Breast epithelium (tissue), 4 donors: ENCODE results near the gene TRERF1. TPM values are rescaled to one million over a fixed set of nuclear protein-coding genes. Genes with fewer than 3 reads are reported as not detected.

ENCODE experiments used
- DNase-seq, 2 donors: peaks; one replicate each; pipeline ENCODE4 v3.0.0-alpha.2; 2019; ENCODE audit warnings: low spot score in 2 of 2
- H3K27ac ChIP-seq, 2 donors: fragments of 200-600 bp; sonication (generic) in 1 of 2; one replicate each; pipeline ENCODE4 v1.5.1; 2016 to 2019; ENCODE audit warnings: mild to moderate bottlenecking in 1 of 2
- H3K27me3 ChIP-seq, 2 donors: fragments of 200-600 bp; sonication (generic) in 1 of 2; one replicate each; pipeline versions ENCODE4 v1.5.1 to v1.6.0; 2017 to 2019; ENCODE audit warnings: control low read depth in 1 of 2, mild to moderate bottlenecking in 1 of 2
- H3K36me3 ChIP-seq: fragments of 200-600 bp; one replicate; pipeline ENCODE4 v1.5.1; 2019
- H3K4me1 ChIP-seq, 2 donors: fragments of 200-600 bp; sonication (generic); one replicate each; pipeline ENCODE4 v1.5.1; 2016 to 2019; ENCODE audit warnings: control low read depth in 1 of 2
- H3K4me3 ChIP-seq, 3 donors: fragments of 200-600 bp; sonication (generic); 1 replicate in 2 of 3; 2 replicates in 1 of 3; pipeline ENCODE4 v1.5.1; 2016 to 2019; ENCODE audit warnings: mild to moderate bottlenecking in 3 of 3, moderate library complexity in 2 of 3
- H3K9me3 ChIP-seq, 2 donors: fragments of 200-600 bp; sonication (generic) in 1 of 2; one replicate each; pipeline ENCODE4 v1.5.1; 2016 to 2019; ENCODE audit warnings: control low read depth in 1 of 2
- CTCF ChIP-seq, 3 donors: fragments of 450-650 bp; IDR thresholded peaks; one replicate each; pipeline ENCODE4 v1.5.1; 2016 to 2017; ENCODE audit warnings: antibody characterized with exemption in 3 of 3, mild to moderate bottlenecking in 3 of 3, moderate library complexity in 3 of 3
- POLR2A ChIP-seq: fragments of 450-650 bp; IDR thresholded peaks from one replicate; pipeline ENCODE4 v1.6.1; 2016; ENCODE audit warnings: antibody characterized with exemption, mild to moderate bottlenecking, moderate library complexity
- POLR2AphosphoS5 ChIP-seq, 3 donors: sonication (generic); formaldehyde crosslinking; IDR thresholded peaks; one replicate each; pipeline ENCODE4 v1.6.1; 2017; ENCODE audit warnings: antibody characterized with exemption in 3 of 3
- intact Hi-C: fragments of 100-400 bp; cut with DNase I; formaldehyde crosslinking; loops from one replicate; pipeline ENCODE4 v1.15.1; 2023; ENCODE audit warnings: low total_unique reads
- total RNA-seq, 3 donors: library from RNA; depleted of rRNA; stranded (reverse); fragments of >200 nt; gene quantifications; one replicate each; pipeline ENCODE4 v1.1.0, GENCODE V29; 2016

Gene TRERF1
- total RNA-seq, 3 donors from 2014 or later, result 3.9 to 5.4 (median 4.1) TPM

GRCh38 chr6:42389736-42390135 is 62.0 kb downstream of the TRERF1 start:
- Histone ChIP-seq H3K4me1 (no peaks in the 10 kb centered on the region), H3K36me3 (no peaks in the 10 kb centered on the region), H3K4me3 (no peak overlapping the region), H3K27ac (no peak overlapping the region), H3K9me3 (no peaks in the 10 kb centered on the region), H3K27me3 (no peaks in the 10 kb centered on the region)
- TF ChIP-seq POLR2A (no peak), POLR2AphosphoS5 (IDR thresholded peaks at IDR 0.05) (no peak)
- intact Hi-C loops, result no loop called here
- no peak for DNase-seq

- H3K27ac ChIP-seq, result peak overlapping the region in 1 of 2 donors; percentile 12
- intact Hi-C loops, result no loop called here
- no peak overlapping the region for H3K4me3 ChIP-seq
- no peaks in the 10 kb centered on the region for H3K4me1 ChIP-seq
- TF ChIP-seq CTCF (IDR thresholded peaks at IDR 0.05), result no peak
- H3K27me3 ChIP-seq, result no peaks in the 10 kb centered on the region
- no peaks in the 10 kb centered on the region for H3K36me3 ChIP-seq
- no peak for DNase-seq
- H3K9me3 ChIP-seq, result no peaks in the 10 kb centered on the region
Measured at GRCh38 chr6:42388046-42388445, 63.7 kb downstream of the TRERF1 start.

GRCh38 chr6:42387336-42387735 is 64.4 kb downstream of the TRERF1 start:
- H3K27me3 ChIP-seq, result no peaks in the 10 kb centered on the region
- DNase-seq, result no peak
- H3K4me1 ChIP-seq, result no peaks in the 10 kb centered on the region
- H3K4me3 ChIP-seq, result no peak overlapping the region
- TF ChIP-seq CTCF (IDR thresholded peaks at IDR 0.05), result no peak
- TF ChIP-seq POLR2A, result no peak
- no peak for TF ChIP-seq POLR2AphosphoS5 (IDR thresholded peaks at IDR 0.05)
- intact Hi-C loops, result no loop called here
- H3K27ac ChIP-seq, result no peak overlapping the region
- H3K36me3 ChIP-seq, result no peaks in the 10 kb centered on the region
- no peaks in the 10 kb centered on the region for H3K9me3 ChIP-seq

- no peak overlapping the region for H3K27ac ChIP-seq
- no peak overlapping the region for H3K4me3 ChIP-seq
- DNase-seq, result no peak
- no peaks in the 10 kb centered on the region for H3K9me3 ChIP-seq
- no peaks in the 10 kb centered on the region for H3K27me3 ChIP-seq
- TF ChIP-seq CTCF (IDR thresholded peaks at IDR 0.05) (no peak), POLR2A (no peak), POLR2AphosphoS5 (IDR thresholded peaks at IDR 0.05) (no peak)
- intact Hi-C loops, result no loop called here
- no peaks in the 10 kb centered on the region for H3K36me3 ChIP-seq
- no peaks in the 10 kb centered on the region for H3K4me1 ChIP-seq
Measured at GRCh38 chr6:42385339-42385738, 66.4 kb downstream of the TRERF1 start.

- H3K4me1 ChIP-seq, result no peaks in the 10 kb centered on the region
- no peaks in the 10 kb centered on the region for H3K27me3 ChIP-seq
- no peak for DNase-seq
- H3K4me3 ChIP-seq, result no peak overlapping the region
- intact Hi-C loops, result no loop called here
- TF ChIP-seq CTCF (IDR thresholded peaks at IDR 0.05) (no peak), POLR2AphosphoS5 (IDR thresholded peaks at IDR 0.05) (no peak), POLR2A (no peak)
- H3K27ac ChIP-seq, result no peak overlapping the region
- no peaks in the 10 kb centered on the region for H3K36me3 ChIP-seq
- no peaks in the 10 kb centered on the region for H3K9me3 ChIP-seq
Measured at GRCh38 chr6:42383421-42384205, 68.1 kb downstream of the TRERF1 start.
